Naive thymus-derived CD8-positive, alpha-beta T cell (primary cell): ENCODE results near the gene GAS2L3. TPM values are rescaled to one million over a fixed set of nuclear protein-coding genes. Genes with fewer than 3 reads are reported as not detected.
"Not testable (repeated sequence)": the region's sequence is repeated elsewhere in the genome, so short reads cannot be mapped to it uniquely, and the experiment has no call there.

Source experiments
- ATAC-seq, 2 donors: fragments of 150-1000 bp; cut with Tn5 transposase in 1 of 2; sonication (Bioruptor Pico), chemical (Tn5 transposase) in 1 of 2; 1 replicate in 1 of 2; 2 replicates in 1 of 2; pipeline ENCODE4 v1.10.0; 2021; ENCODE audit warnings: mild to moderate bottlenecking in 2 of 2, moderate library complexity in 2 of 2
- POLR2A ChIA-PET: fragments of 350-600 bp; sonication (Branson Sonifier 250); formaldehyde crosslinking; loops from one replicate; lab custom pipeline; 2021; ENCODE audit warnings: antibody characterized with exemption; lab: Charles Lee
- DNase-seq, 10 donors: peaks; one replicate each; pipeline versions ENCODE4 v3.0.0 to v3.0.0-alpha.2; 2020 to 2022
- H3K27ac Mint-ChIP-seq, 10 donors: one replicate each; pipeline ENCODE4 v1.8.0; 2020 to 2022; ENCODE audit warnings: mild to moderate bottlenecking in 10 of 10, mixed read lengths in 10 of 10, moderate library complexity in 4 of 10, inconsistent platforms in 1 of 10
- H3K27me3 Mint-ChIP-seq, 5 donors: one replicate each; pipeline ENCODE4 v1.8.0; 2021 to 2022; ENCODE audit warnings: mixed read lengths in 5 of 5
- H3K36me3 Mint-ChIP-seq, 3 donors: one replicate each; pipeline ENCODE4 v1.8.0; 2020 to 2022; ENCODE audit warnings: mixed read lengths in 3 of 3, mild to moderate bottlenecking in 2 of 3, inconsistent platforms in 1 of 3
- H3K4me1 Mint-ChIP-seq, 4 donors: one replicate each; pipeline ENCODE4 v1.8.0; 2021 to 2022; ENCODE audit warnings: mixed read lengths in 4 of 4
- H3K4me3 Mint-ChIP-seq, 10 donors: one replicate each; pipeline ENCODE4 v1.8.0; 2020 to 2022; ENCODE audit warnings: mild to moderate bottlenecking in 10 of 10, mixed read lengths in 10 of 10, moderate library complexity in 6 of 10, inconsistent platforms in 1 of 10
- H3K9me3 Mint-ChIP-seq, 9 donors: one replicate each; pipeline ENCODE4 v1.8.0; 2020 to 2022; ENCODE audit warnings: mixed read lengths in 9 of 9, mild to moderate bottlenecking in 3 of 9, inconsistent platforms in 1 of 9, moderate library complexity in 1 of 9
- polyA plus RNA-seq, 3 donors: library from polyadenylated mRNA; unstranded; fragments of 300-500 nt; fragmentation: Illumina TruSeq; gene quantifications; one replicate each; pipeline ENCODE4 v1.2.3, GENCODE V29; 2021
- total RNA-seq, 8 experiments: library from RNA in 2 of 8; stranded (reverse) in 2 of 8; gene quantifications; one replicate each; pipeline ENCODE4 v1.2.3 and lab custom pipeline; 2021 to 2026

The GAS2L3 gene
- total and polyA plus RNA-seq, 5 experiments from 2014 or later, result not detected

- peaks cover 11 to 18% (median 14%) of the 10 kb centered on the region in 5 donors for H3K27me3 Mint-ChIP-seq
- no peaks in the 10 kb centered on the region for H3K36me3 Mint-ChIP-seq
- ATAC-seq (no peak), DNase-seq (no peak)
- H3K27ac Mint-ChIP-seq, result no peak overlapping the region
- H3K4me1 Mint-ChIP-seq, result no peaks in the 10 kb centered on the region
- H3K4me3 Mint-ChIP-seq, result no peak overlapping the region
- peaks cover 0 to 3% (median 0%) of the 10 kb centered on the region in 9 donors for H3K9me3 Mint-ChIP-seq
- POLR2A ChIA-PET, result no interaction called here
These were observed 16.1 kb upstream of the GAS2L3 start for GRCh38 chr12:100557357-100557756.

GRCh38 chr12:100559261-100559660 lies 14.2 kb upstream of the GAS2L3 start:
- POLR2A ChIA-PET, H3K4me3 Mint-ChIP-seq, ATAC-seq, H3K36me3 Mint-ChIP-seq, DNase-seq, H3K4me1 Mint-ChIP-seq, H3K9me3 Mint-ChIP-seq, H3K27ac Mint-ChIP-seq: not testable (repeated sequence)
- peaks cover 13 to 25% (median 18%) of the 10 kb centered on the region in 5 donors for H3K27me3 Mint-ChIP-seq

DNA sequence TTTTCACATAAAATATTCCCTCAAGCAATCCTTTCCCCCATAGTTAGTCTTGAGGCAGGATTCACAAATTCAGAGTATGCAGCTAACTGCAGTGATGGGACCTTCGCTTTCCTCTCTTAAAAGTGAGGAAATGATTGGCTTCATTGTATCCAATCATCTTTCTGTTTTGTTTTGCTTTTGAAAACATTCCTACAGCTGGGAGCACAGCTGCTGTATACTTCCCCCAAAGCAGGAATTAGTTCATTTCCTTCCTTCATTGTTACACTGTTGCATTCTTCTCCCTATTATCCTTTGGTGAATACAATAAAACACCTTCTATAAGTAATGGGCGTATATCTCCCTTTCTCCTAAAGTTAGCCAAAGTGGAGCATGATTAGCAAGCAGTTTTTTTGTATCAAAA lies 9.4 kb upstream of the GAS2L3 start:
- no peaks in the 10 kb centered on the region for H3K4me1 Mint-ChIP-seq
- POLR2A ChIA-PET, result no interaction called here
- H3K27me3 Mint-ChIP-seq, result peaks cover 13 to 53% (median 25%) of the 10 kb centered on the region in 5 donors
- peaks cover 0 to 3% (median 0%) of the 10 kb centered on the region in 9 donors for H3K9me3 Mint-ChIP-seq
- no peak overlapping the region for H3K27ac Mint-ChIP-seq
- H3K4me3 Mint-ChIP-seq, result no peak overlapping the region
- DNase-seq, result no peak
- no peak for ATAC-seq
- H3K36me3 Mint-ChIP-seq, result no peaks in the 10 kb centered on the region

DNA sequence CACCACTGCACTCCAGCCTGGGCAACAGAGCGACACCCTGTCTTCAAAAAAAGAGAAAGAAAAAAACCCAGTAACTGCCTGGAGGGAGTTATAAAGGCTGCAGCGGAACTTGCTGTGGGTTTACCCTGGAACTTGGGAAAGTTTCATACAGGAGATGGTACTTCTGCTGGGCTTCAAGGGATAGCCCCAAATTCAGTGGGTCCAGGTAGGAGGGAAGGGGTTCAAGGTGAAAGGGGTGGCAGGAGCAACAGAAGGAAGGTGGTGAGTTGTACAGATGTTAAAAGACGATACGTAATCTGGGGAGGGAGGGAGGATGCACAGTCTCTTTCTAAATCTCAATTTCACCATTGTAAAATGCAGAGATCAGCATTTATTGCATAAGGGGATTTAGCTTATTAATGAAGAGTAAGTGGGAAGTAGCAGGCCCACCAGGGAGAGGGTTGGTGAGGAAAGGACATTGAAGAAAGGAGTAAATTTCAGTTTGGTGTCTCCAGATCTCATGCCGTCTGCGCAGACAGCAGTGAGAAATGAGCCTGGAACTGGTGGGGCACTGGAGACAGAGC lies 8.5 kb upstream of the GAS2L3 start:
- POLR2A ChIA-PET, result no interaction called here
- H3K36me3 Mint-ChIP-seq, result no peaks in the 10 kb centered on the region
- H3K27me3 Mint-ChIP-seq, result peaks cover 13 to 52% (median 24%) of the 10 kb centered on the region in 5 donors
- DNase-seq (no peak), ATAC-seq (no peak)
- H3K4me3 Mint-ChIP-seq, result no peak overlapping the region
- no peak overlapping the region for H3K27ac Mint-ChIP-seq
- H3K9me3 Mint-ChIP-seq, result peaks cover 0 to 3% (median 0%) of the 10 kb centered on the region in 9 donors
- H3K4me1 Mint-ChIP-seq, result no peaks in the 10 kb centered on the region

DNA sequence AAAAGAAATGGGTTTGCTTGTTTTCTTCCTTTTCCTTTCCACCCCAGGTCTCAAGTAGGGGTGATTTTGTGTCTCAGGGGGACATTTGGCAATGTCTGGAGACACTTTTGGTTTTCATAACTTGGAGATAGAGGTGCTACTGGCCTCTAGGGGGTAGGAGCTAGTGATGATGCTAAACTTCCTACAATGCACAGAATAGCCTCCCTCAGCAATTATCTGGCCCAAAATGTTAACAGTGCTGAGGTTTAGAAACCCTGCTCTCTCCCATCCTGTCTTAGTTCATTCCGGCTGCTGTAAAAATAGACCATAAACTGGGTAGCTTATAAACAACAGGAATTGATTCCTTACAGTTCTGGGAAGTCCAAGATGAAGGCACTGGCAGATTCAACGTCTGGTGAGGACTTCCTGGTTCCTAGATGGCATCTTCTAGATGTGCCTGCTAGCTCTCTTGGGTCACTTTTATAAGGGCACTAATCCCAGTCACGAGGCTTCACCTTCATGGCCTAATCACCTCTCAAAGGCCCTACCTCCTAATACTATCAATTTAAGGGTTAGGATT lies 7.4 kb upstream of the GAS2L3 start:
- Mint-ChIP-seq H3K27ac (no peak overlapping the region), H3K9me3 (no peaks in the 10 kb centered on the region), H3K36me3 (no peaks in the 10 kb centered on the region), H3K4me3 (no peak overlapping the region), H3K4me1 (no peaks in the 10 kb centered on the region), H3K27me3 (peaks cover 11 to 41% (median 18%) of the 10 kb centered on the region in 5 donors)
- POLR2A ChIA-PET, result no interaction called here
- no peak for ATAC-seq
- no peak for DNase-seq

DNA sequence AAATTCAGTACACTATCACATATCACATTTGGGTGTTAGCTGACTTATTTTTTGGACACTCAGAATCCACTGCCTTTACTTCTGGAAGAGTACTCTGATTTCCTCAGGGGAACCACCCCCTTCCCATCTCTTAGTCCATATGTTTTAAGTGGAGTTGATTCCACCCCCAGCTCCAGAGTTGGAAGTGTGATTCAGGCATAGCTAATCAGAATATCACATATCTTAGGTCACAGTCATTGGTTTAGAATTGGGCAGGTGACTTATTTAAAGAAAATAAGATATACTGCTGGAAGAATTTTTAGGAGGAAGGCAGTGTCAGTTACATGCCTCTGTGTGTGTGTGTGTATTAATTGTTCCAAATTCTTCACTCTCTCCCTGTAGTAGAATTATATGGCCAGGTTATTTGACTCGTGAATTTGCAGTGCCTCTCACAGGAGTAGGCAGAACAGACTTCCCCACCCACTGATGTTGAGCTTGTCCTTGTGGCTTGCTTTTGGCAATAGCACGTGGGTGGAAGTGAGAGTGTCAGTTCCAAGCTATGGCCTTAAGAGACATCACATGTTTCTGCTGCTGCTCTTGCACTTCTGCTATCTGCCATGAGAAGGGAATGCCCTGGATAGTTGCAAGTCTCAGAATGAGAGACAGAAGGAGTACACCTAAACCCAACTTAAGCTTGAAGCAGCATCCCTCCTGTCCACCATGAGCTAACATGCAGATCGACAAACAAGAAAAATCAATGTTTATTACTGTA lies 6.4 kb upstream of the GAS2L3 start:
- no peaks in the 10 kb centered on the region for H3K36me3 Mint-ChIP-seq
- H3K27me3 Mint-ChIP-seq, result peaks cover 10 to 40% (median 26%) of the 10 kb centered on the region in 5 donors
- POLR2A ChIA-PET, result no interaction called here
- no peaks in the 10 kb centered on the region for H3K9me3 Mint-ChIP-seq
- ATAC-seq (no peak), DNase-seq (no peak)
- H3K4me3 Mint-ChIP-seq, result no peak overlapping the region
- no peaks in the 10 kb centered on the region for H3K4me1 Mint-ChIP-seq
- no peak overlapping the region for H3K27ac Mint-ChIP-seq

- H3K4me3 Mint-ChIP-seq, result no peak overlapping the region
- POLR2A ChIA-PET, result no interaction called here
- H3K27me3 Mint-ChIP-seq, result peaks cover 9 to 40% (median 28%) of the 10 kb centered on the region in 5 donors
- no peaks in the 10 kb centered on the region for H3K9me3 Mint-ChIP-seq
- no peak for DNase-seq
- no peak overlapping the region for H3K27ac Mint-ChIP-seq
- no peak for ATAC-seq
- peaks cover 0 to 4% (median 2%) of the 10 kb centered on the region in 4 donors for H3K4me1 Mint-ChIP-seq
- H3K36me3 Mint-ChIP-seq, result no peaks in the 10 kb centered on the region
These were observed 5.5 kb upstream of the GAS2L3 start for GRCh38 chr12:100567945-100568344.

- DNase-seq (no peak), ATAC-seq (no peak)
- POLR2A ChIA-PET, result no interaction called here
- H3K9me3 Mint-ChIP-seq, result no peaks in the 10 kb centered on the region
- H3K27me3 Mint-ChIP-seq, result peaks cover 13 to 35% (median 30%) of the 10 kb centered on the region in 5 donors
- no peak overlapping the region for H3K27ac Mint-ChIP-seq
- no peaks in the 10 kb centered on the region for H3K36me3 Mint-ChIP-seq
- peak overlapping the region; percentile 32 to 81 (median 52) for H3K4me3 Mint-ChIP-seq
- peaks cover 5 to 19% (median 14%) of the 10 kb centered on the region in 4 donors for H3K4me1 Mint-ChIP-seq
These were observed 1.3 kb upstream of the GAS2L3 start for GRCh38 chr12:100572184-100572583.

DNA sequence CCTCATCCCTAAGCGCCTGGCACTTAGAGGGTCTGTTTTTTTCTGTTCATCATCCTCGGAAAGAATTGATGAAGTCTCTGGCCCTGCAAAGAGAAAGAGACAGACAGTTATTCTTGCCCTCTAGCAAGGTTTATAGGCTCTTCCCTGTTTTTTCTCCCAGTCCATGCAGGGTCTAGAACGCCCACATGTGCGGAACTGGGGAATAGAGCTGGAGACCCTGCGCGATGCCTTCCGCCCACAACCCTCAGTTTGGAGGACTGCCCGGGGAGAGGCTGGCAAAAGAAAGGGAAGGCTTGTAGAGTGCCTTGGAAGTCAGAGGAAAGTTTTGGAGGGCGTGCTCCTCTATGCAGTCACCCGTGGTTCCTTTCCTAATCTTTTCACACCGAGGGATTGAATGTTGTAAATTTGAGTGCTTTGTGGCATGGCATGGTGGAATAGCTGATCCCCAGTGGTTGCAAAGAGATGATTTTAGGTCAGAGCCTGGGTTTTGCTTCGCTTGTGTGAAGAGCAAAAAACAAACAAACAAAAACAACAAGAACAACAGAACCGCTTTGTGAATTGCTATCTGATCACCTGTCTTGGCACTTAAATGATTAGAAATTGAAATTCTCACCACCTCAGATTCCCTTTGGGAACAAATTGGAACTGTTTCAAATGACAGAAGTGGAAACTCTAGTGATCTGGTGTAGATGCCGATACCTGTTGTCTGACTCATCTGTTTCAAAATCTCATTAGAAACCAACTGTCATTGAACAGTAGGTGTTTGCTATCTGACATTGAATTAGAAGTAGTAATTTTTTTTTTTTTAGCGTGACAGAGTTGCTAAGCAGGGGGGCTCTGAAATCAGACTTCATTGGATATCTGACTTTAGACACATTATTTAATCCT lies 947 bp downstream of the GAS2L3 start:
- POLR2A ChIA-PET, result no interaction called here
- Mint-ChIP-seq H3K27me3 (peaks cover 6 to 28% (median 21%) of the 10 kb centered on the region in 5 donors), H3K36me3 (no peaks in the 10 kb centered on the region), H3K27ac (peak overlapping the region in 2 of 10 donors; percentile 28 to 73), H3K4me1 (peaks cover 5 to 19% (median 14%) of the 10 kb centered on the region in 4 donors), H3K9me3 (no peaks in the 10 kb centered on the region), H3K4me3 (peak overlapping the region; percentile 86 to 94 (median 89))
- DNase-seq, result no peak
- no peak for ATAC-seq

DNA sequence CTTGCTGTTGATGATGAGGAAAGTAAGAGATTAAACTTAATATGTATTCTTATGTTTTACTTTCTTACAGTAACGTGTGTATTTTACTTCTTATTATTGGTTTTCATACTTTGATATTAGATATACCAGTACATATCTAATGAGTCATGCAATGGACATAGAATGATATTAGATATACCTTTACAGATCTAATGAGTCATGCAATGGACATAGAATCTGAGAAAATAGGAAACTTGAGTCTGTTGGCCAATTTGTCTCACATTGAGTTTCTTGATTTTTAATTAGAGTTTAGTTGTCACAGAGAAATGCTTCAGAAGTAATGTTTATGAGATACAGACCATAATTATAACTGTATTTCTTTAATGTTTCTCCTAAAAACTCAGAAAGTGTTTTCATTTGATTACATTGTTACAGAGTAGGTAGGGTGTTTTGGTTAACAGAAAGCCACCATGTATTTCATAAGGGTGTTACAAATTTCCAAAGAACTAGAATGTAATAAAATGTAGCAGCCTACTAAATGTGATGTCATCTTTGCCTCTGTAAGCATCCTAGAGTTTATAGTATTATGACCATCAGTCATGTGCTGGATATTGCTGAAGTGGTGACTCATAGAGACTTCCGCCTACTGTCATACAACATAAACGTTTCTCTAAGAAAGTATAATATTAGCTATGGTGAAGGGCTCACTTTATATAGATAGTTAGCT lies 3.0 kb downstream of the GAS2L3 start:
- no peaks in the 10 kb centered on the region for H3K9me3 Mint-ChIP-seq
- no peak overlapping the region for H3K27ac Mint-ChIP-seq
- H3K27me3 Mint-ChIP-seq, result peaks cover 6 to 25% (median 15%) of the 10 kb centered on the region in 5 donors
- DNase-seq (no peak), ATAC-seq (no peak)
- no peak overlapping the region for H3K4me3 Mint-ChIP-seq
- peaks cover 5 to 19% (median 14%) of the 10 kb centered on the region in 4 donors for H3K4me1 Mint-ChIP-seq
- POLR2A ChIA-PET, result no interaction called here
- no peaks in the 10 kb centered on the region for H3K36me3 Mint-ChIP-seq

DNA sequence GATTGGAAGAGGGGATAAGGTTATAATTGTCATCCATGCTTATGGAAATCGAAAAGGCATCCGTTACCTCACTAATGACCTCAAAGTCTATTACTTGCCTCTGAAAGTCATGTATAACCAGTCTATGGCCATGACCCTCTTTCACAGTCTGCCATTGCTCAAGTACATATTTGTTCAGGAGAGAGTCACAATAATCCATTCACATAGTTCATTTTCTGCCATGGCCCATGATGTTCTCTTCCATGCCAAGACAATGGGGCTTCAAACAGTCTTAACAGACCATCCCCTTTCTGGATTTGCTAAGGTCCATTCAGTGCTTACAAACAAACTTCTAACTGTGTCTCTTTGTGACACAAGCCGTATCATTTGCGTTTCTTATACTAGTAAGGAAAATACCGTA lies 5.4 kb downstream of the GAS2L3 start:
- Mint-ChIP-seq H3K9me3 (peaks cover 0 to 11% (median 0%) of the 10 kb centered on the region in 9 donors), H3K4me3 (no peak overlapping the region), H3K27me3 (peaks cover 4 to 18% (median 12%) of the 10 kb centered on the region in 5 donors), H3K4me1 (peaks cover 0 to 9% (median 7%) of the 10 kb centered on the region in 4 donors), H3K36me3 (peaks cover 0 to 2% (median 0%) of the 10 kb centered on the region in 3 donors), H3K27ac (no peak overlapping the region)
- no peak for DNase-seq
- ATAC-seq, result no peak
- POLR2A ChIA-PET, result no interaction called here

DNA sequence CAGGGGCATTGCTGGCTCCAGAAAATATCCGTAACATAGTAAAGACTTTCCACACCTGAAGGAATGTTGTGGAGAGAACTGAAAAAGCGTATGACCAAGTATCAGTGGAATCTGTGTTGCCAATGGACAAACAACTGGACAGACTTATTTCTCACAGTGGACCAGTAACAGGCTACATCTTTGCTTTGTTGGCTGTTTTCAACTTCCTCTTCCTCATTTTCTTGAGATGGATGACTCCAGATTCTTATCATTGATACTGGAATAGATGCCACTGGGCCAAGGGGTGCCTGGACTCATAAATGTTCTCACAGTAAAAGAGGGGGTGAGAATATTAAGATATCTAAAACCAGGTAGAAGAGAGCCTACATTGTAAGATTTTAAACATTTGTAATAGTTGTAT lies 6.4 kb downstream of the GAS2L3 start:
- Mint-ChIP-seq H3K4me3 (no peak overlapping the region), H3K9me3 (peaks cover 0 to 18% (median 0%) of the 10 kb centered on the region in 9 donors), H3K36me3 (peaks cover 0 to 4% (median 0%) of the 10 kb centered on the region in 3 donors), H3K27me3 (peaks cover 0 to 19% (median 10%) of the 10 kb centered on the region in 5 donors), H3K27ac (no peak overlapping the region), H3K4me1 (peaks cover 0 to under 1% (median 0%) of the 10 kb centered on the region in 4 donors)
- ATAC-seq (no peak), DNase-seq (no peak)
- POLR2A ChIA-PET, result no interaction called here
